HG02759 (cell line): Measurements from ENCODE around the gene TRERF1.
"Not testable (repeated sequence)": the region's sequence is repeated elsewhere in the genome, so short reads cannot be mapped to it uniquely, and the experiment has no call there.

Experiments used
- ATAC-seq: cut with Tn5 transposase; IDR thresholded peaks from one replicate; pipeline ENCODE4 v1.9.1; 2021; ENCODE audit warnings: mild to moderate bottlenecking, moderate library complexity; ENCODE audit not compliant: unreplicated experiment

TRERF1 gene

DNA sequence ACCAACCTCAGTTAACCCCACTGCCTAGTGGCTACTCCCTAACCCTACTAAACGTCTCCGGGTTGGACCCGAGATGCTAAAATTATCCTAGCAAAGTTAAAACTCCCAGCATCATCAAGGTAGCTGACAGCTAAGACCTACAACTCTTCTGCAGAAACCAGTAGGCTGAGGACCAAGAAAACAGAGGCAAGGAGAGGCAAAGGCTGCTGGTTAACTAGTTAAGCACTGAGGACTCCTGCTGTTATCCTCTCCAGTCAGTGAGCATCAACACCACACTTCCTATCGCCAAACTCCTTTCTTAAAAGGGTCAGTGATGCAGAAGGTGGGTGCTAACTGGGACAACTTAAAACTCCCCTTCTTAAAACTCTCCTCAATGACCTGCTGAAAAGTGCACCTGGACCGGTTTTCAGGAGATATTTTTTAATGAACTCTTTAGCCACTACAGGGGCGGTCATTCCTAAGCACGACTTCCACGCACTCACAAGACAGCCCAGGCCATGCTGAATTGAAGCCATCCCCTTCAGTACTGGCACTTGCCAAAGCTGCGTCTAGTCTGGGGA is 1.7 kb downstream of the TRERF1 start:
- ATAC-seq = no peak

DNA sequence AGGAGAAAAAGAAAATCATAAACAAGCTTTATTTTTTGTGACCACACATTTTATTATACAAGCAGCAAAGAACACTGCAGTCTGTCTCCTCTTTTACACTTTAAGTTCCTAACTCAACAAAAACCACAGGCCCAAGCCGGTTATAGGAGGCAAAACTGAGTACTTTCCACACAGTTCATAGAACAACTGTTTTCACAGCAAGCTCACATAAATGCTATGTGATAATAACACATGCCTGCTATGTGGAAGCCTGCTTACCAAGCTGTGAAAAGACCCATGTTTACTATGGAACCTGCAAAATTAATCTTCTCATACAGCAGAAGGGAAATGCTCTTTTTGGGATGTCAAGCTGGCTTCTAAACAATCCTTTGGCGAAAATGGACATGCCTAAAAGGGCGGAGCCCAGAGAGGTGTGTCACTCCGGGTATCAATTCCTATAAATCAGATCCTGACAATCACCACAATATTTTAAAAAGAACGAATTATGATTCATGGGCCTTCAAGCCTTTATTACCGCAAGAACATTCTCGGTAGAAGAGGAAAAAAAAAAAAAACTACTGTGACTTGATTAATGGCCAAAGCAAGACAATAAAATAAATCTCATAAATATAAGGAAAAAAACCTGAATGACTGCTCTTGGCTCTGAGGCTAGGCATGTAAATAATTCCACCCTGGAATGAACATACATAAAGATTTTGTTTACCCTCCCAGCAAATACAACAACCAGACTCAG is 2.6 kb downstream of the TRERF1 start:
- ATAC-seq = no peak

GRCh38 chr6:42448391-42448790 is 3.3 kb downstream of the TRERF1 start:
- ATAC-seq = no peak

DNA sequence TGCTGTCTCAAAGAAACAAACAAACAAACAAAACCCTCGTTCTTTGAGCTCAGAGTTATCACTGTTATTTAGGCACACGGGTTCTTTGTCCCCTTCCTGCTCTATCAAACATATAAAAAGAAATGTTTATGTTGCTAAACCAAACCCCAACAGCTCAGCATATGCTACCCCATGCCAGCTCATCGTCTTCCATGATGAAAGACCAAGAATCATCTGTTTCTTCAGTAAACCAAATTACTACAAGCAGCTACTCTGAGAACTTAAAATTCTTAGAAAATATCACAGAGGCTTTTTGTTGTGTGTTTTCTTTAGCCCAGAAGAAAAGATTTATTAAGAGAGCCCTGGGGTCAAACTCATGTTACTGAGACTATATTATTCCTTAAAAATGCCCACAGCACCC is 4.7 kb downstream of the TRERF1 start:
- ATAC-seq = no peak

GRCh38 chr6:42446370-42446769 is 5.4 kb downstream of the TRERF1 start:
- no peak for ATAC-seq

DNA sequence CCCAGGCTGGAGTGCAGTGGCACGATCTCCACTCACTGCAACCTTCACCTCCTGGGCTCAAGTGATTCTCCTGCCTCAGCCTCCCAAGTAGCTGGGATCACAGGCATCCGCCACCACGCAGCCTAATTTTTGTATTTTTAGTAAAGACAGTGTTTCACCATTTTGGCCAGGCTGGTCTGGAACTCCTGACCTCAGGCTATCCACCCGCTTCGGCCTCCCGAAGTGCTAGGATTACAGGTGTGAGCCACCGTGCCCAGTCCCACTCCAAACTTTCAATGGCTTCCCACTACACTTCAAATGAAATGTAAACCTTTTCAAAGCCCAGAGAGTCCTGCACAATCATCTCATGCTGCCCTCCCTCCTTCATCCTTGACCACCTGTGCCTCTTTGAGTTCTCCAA is 5.8 kb downstream of the TRERF1 start:
- not testable (repeated sequence) for ATAC-seq

- no peak for ATAC-seq
Measured at GRCh38 chr6:42443312-42444060, 8.2 kb downstream of the TRERF1 start.

GRCh38 chr6:42441697-42442081 is 10.0 kb downstream of the TRERF1 start:
- ATAC-seq = no peak

DNA sequence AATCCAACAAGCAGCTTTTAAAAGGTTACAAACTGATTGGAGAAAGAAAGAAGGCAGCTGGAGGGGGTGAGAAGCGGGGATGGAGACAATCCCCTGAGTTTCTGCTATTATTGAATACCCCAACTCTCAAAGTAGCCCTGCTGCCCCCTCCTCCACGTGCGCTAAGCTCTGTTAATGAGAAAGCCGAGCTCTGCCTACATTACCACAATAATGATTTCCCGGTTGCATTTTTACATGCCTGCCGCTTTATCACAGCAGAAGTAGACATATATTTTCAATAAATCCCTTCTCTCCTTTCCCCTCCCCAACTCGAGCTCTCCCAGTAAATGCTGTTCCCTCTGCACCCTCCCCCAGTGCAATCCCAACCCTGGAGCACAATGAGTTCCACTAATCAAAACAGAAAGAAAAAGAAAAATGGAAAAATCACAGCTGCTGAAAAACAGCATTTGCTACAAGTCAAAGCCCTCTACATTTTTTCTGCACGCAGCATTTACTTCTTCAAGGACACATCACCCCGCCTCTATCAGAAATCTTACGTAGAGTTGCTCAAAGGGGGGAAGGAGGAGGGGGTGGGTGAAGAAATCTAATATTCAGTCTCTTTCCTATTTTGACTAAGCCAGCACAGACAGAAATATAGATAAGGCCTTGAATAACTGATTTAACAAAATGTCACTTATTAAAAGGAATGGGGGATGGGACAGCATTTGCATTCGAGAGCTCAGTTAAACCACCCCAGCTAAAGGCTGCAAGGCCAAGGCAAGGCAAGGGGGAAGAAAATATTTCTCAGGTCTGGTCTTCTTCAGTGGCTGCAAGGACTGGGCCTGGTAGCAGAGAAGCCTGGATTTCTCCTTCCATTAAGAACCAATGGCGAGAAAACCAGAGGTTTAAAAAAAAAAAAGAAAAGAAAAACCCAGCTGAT is 10.7 kb downstream of the TRERF1 start:
- ATAC-seq = no peak

DNA sequence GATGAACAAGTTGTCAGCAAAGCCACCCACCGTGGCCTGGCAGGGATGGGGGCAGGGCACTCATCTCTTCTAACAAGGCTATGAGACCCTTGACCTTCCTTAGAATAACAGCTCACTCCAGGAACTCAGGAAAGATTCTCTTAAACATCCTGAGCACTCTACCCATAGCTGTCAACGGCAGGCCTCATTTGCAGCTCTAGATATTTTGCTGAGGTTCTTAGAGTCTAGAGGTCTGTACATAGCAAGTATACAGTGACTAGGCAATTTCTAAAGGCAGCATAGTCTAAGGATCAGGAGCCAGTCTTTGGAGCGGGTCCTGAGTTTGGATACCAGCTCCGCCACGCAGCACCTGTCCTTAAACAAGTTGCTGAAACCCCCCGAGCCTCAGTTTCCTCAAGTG is 11.7 kb downstream of the TRERF1 start:
- no peak for ATAC-seq

- no peak for ATAC-seq
Measured at GRCh38 chr6:42436825-42437224, 14.9 kb downstream of the TRERF1 start.

DNA sequence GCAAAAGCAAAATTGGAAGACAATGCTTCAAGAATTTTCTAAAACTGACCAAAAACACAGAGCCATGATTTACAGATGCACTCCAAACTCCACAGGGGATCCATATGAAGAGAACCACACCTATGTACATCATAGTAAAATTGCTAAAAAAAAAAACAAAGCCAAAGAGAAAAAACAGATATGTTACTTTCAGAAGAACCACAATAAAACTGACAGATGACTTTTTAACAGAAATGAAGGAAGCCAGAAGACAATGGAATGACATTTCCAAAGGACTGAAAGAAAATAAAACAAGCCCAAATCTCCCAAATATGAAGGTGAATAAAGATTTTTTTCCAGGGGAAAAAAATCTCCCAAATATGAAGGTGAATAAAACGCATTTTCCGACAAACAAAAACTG is 17.5 kb downstream of the TRERF1 start:
- no peak for ATAC-seq

DNA sequence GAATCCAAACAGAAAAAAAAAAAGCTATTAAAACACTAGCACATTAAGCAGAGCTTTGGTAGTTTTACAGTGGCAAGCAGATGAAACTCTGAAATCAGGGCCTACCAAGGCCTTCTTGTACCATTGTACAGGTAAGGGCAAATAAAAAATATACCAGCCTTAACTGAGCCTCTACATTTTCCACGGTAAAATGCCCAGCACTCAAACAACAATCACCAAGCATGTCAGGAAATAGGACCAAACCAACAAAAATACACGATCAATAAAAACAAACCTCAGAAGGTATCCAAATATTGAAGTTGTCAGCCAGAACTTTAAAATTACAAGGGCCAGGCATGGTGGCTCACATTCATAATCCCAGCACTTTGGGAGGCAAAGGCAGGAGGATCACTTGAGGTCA is 18.3 kb downstream of the TRERF1 start:
- ATAC-seq = no peak

GRCh38 chr6:42431877-42432276 is 19.8 kb downstream of the TRERF1 start:
- no peak for ATAC-seq

GRCh38 chr6:42431356-42431755 is 20.4 kb downstream of the TRERF1 start:
- no peak for ATAC-seq

DNA sequence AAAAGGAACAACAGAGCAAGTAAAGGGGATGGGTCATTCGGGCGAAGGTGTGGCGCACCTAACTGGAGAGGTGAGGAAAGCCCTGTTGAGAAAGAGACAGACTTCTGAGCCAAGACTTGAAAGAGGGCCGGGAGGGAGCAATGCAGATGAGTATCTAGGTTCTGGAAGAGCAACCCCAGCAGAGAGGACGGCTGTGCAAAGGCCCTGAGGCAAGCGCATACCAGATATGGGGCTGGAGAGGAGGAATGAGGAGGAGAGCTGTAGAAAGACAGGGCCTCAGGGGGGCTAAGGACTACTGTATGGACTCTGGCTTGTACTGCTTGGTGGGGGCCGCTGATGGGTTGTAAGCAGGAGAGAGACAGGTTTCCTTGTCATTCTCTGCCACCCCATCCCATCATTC is 21.9 kb downstream of the TRERF1 start:
- ATAC-seq = no peak

DNA sequence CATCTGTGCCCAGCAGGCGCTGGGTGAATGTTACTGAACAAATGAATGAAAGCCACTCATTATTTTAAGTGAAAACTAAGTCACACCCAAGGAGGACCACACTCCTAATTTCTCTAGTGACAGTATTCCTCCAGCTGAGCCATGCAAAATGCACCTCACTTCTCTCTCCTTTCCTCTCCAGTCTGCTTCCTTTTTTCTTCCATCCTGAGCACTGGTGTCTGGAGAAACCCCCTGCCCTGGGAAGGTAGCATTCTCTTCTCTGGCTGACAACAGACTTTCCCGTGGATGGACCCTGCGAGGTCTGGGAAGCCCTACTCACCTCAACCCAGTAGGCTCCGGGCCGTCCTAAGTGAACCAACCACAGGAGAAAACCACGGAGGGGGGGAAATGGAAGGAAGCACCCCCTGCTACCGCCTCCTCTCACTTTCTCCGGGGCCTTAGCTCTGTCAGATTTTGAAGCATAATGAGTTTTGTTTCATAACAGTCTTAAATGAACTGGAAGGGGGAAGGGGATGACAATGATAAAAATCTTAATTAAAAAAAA is 22.6 kb downstream of the TRERF1 start:
- no peak for ATAC-seq

DNA sequence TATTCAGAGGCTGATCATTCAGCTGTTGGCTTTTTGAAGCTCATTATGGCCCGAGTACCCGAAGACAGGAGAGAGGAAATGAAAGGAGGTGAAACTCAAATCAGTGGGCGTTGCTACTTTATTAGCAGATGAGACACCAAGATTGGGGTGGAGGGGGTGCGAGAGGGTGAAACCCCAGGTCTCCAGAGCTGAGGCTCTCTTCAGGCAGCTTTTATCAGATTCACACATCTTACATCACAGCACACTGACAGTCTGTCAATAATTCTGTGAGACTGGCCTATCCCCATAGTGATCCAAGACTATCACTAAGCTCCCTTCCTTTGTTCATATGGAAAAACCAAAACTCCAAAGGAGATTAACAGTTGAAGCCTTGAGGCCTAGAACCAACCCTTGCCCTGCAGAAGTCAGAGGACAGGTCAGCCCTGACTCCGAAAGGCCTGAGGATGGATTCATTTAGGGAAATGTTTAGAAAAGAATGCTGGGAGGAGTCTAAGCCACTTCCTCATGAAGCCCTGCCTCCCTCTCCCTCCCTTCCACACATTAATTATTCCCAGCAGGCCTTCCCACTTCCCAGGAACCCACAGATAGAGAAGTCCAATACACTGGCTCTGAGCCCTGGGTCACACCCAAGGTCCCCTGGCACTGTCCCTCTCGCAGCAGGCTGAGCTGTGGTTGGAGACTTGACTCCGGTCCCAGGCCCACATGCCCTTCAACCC is 23.2 kb downstream of the TRERF1 start:
- no peak for ATAC-seq

- ATAC-seq = no peak
Measured at GRCh38 chr6:42427871-42428270, 23.9 kb downstream of the TRERF1 start.

DNA sequence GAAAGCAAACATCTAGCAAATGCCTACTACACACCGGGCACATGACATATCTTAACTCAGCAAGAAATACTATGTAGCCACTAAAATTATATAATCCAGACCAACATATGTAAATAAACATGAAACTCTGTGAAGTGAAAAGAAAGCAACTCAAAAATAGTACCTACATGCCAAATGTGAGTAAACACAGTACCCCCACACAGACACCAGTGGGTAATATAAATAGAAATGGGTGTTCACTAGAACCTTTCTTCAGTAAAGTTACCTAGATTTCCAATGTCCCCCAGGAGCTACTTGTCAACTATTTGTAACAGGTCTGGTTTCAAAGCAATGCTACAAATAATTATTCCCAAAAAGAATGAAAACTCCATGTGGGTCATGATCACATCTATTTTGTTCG is 25.5 kb downstream of the TRERF1 start:
- ATAC-seq = no peak
